Endothelial cell (in vitro differentiated cells): Measurements from ENCODE around the gene SLC35F5. TPM values are rescaled to one million over a fixed set of nuclear protein-coding genes. Genes with fewer than 3 reads are reported as not detected.

Experiments
- DNase-seq: peaks from one replicate; pipeline ENCODE4 v3.0.0; 2021; ENCODE audit warnings: low spot score
- H3K27ac Mint-ChIP-seq: one replicate; pipeline ENCODE4 v1.8.0; 2021; ENCODE audit warnings: mixed read lengths, inconsistent platforms; ENCODE audit not compliant: unreplicated experiment
- H3K27me3 Mint-ChIP-seq: one replicate; pipeline ENCODE4 v1.8.0; 2021; ENCODE audit warnings: mild to moderate bottlenecking, moderate library complexity, mixed read lengths, inconsistent platforms; ENCODE audit not compliant: unreplicated experiment
- H3K36me3 Mint-ChIP-seq: one replicate; pipeline ENCODE4 v1.8.0; 2021; ENCODE audit warnings: mild to moderate bottlenecking, low read depth, mixed read lengths, inconsistent platforms; ENCODE audit not compliant: unreplicated experiment
- H3K4me1 Mint-ChIP-seq: one replicate; pipeline ENCODE4 v1.8.0; 2021; ENCODE audit warnings: mild to moderate bottlenecking, mixed read lengths, inconsistent platforms; ENCODE audit not compliant: unreplicated experiment
- H3K4me3 Mint-ChIP-seq: one replicate; pipeline ENCODE4 v1.8.0; 2021; ENCODE audit warnings: mild to moderate bottlenecking, mixed read lengths, inconsistent platforms; ENCODE audit not compliant: unreplicated experiment
- H3K9me3 Mint-ChIP-seq: one replicate; pipeline ENCODE4 v1.8.0; 2021; ENCODE audit warnings: mixed read lengths, inconsistent platforms; ENCODE audit not compliant: unreplicated experiment
- CTCF ChIP-seq: fragments of 200-600 bp; sonication (generic); IDR thresholded peaks from one replicate; pipeline ENCODE4 v1.5.0; 2021; ENCODE audit warnings: antibody characterized with exemption; ENCODE audit not compliant: unreplicated experiment
- total RNA-seq: library from RNA; stranded (reverse); fragmentation: NEBNext Ultra II Directional; extraction: Animal tissue kit (Norgen Biotek cat#: 25700); gene quantifications from one replicate; pipeline ENCODE4 v1.2.1, GENCODE V29; 2021; ENCODE audit not compliant: unreplicated experiment

SLC35F5 gene
- total RNA-seq, 1 donor from 2014 or later = 34.4 TPM

GRCh38 chr2:113685471-113685870, 71.0 kb downstream of the SLC35F5 start:
- H3K4me3 Mint-ChIP-seq = no peak overlapping the region
- TF ChIP-seq CTCF = no peak
- no peaks in the 10 kb centered on the region for H3K9me3 Mint-ChIP-seq
- no peak for DNase-seq
- no peaks in the 10 kb centered on the region for H3K36me3 Mint-ChIP-seq
- H3K4me1 Mint-ChIP-seq = no peaks in the 10 kb centered on the region
- peaks cover 2% of the 10 kb centered on the region for H3K27me3 Mint-ChIP-seq
- H3K27ac Mint-ChIP-seq = no peak overlapping the region

DNA sequence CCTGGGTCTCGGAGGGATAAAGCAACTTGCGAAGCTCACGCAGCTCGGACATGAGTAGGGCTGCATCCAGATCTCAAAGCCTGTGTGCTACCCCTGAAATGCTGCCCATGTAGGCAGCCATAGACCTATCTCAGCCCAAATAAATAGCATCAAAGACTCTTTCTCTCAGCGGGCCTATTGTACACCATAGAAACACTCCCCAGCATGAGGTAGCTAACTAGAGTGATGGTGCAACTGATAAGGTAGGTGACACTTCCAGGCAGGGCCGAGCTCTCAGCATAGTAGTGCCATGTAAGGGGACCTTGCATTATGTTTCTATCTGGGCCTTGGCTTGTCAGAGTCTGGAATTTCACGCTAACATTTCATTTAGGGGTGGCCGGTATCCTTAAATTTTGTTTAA, 77.0 kb downstream of the SLC35F5 start:
- Mint-ChIP-seq H3K27me3 (peaks cover 4% of the 10 kb centered on the region), H3K9me3 (no peaks in the 10 kb centered on the region), H3K36me3 (no peaks in the 10 kb centered on the region), H3K4me1 (peaks cover 3% of the 10 kb centered on the region), H3K4me3 (no peak overlapping the region), H3K27ac (no peak overlapping the region)
- TF ChIP-seq CTCF = no peak
- DNase-seq = no peak

- H3K4me3 Mint-ChIP-seq = no peak overlapping the region
These were observed 79.1 kb downstream of the SLC35F5 start for GRCh38 chr2:113677330-113677729.

GRCh38 chr2:113676623-113677266, 79.7 kb downstream of the SLC35F5 start:
- peaks cover 2% of the 10 kb centered on the region for H3K27me3 Mint-ChIP-seq

More at GRCh38 chr2:113677330-113677729, 79.1 kb downstream of the SLC35F5 start:
- Mint-ChIP-seq H3K36me3 (no peaks in the 10 kb centered on the region), H3K27ac (no peak overlapping the region), H3K9me3 (no peaks in the 10 kb centered on the region), H3K27me3 (peaks cover 2% of the 10 kb centered on the region), H3K4me1 (peaks cover 3% of the 10 kb centered on the region)
- TF ChIP-seq CTCF = no peak
- no peak for DNase-seq

More at GRCh38 chr2:113676623-113677266, 79.7 kb downstream of the SLC35F5 start:
- Mint-ChIP-seq H3K4me1 (peaks cover 3% of the 10 kb centered on the region), H3K9me3 (no peaks in the 10 kb centered on the region), H3K27ac (no peak overlapping the region), H3K36me3 (no peaks in the 10 kb centered on the region), H3K4me3 (no peak overlapping the region)
- DNase-seq = no peak
- TF ChIP-seq CTCF = no peak
